ENCODE measurements around the gene PTPRK. TPM values are rescaled to one million over a fixed set of nuclear protein-coding genes. Genes with fewer than 3 reads are reported as not detected.

PTPRK gene
- total RNA-seq, 4 donors from 2014 or later, result 10.3 to 36.0 (median 20.5) TPM

DNA sequence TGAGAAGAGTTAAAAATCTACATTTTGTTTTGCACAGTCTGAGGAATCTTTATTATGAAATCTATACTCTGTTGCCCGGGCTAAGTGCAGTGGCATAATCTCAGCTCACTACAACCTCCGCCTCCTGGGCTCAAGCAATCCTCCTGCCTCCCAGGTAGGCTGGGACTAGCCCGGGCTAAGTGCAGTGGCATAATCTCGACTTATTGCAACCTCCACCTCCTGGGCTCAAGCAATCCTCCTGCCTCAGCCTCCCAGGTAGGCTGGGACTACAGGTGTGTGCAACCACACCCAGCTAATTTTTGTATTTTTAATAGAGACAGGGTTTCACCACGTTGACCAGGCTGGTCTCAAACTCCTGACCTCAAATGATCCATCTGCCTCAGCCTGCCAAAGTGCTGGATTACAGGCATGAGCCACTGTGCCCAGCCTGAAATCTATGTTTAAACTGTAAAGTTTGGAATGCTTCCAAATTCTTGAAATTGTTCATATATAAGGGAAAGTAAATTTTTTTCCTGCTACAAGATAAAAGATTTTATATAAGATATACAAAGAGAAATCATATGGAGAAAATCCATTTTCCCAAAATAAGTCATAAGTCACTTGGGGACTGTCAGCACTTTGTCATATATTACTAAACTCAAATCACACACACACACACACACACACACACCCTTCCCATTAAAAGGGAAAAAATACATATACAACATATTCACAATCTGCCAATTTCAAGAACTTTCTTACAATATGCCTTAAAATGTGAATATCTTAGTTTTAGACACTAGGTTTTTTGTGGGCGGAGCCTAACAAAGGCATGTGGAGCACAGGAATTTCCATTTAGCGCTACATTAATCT lies 19.4 kb downstream of the PTPRK start:
- 73 to 75% methylated on average over 7 of the region's 7 CpGs for WGBS, 2 donors
- Histone ChIP-seq H3K9me3 (no peaks in the 10 kb centered on the region), H3K27me3 (no peaks in the 10 kb centered on the region), H3K36me3 (no peaks in the 10 kb centered on the region), H3K4me3 (no peak overlapping the region), H3K27ac (no peak overlapping the region), H3K4me1 (peaks cover 0 to 37% (median 18%) of the 10 kb centered on the region in 3 donors)
- intact Hi-C loops (cut with DNase I), result no loop called here
- DNase-seq, result no peak
- no peak for TF ChIP-seq POLR2A (IDR thresholded peaks at IDR 0.05)
- TF ChIP-seq, protein P1, sequence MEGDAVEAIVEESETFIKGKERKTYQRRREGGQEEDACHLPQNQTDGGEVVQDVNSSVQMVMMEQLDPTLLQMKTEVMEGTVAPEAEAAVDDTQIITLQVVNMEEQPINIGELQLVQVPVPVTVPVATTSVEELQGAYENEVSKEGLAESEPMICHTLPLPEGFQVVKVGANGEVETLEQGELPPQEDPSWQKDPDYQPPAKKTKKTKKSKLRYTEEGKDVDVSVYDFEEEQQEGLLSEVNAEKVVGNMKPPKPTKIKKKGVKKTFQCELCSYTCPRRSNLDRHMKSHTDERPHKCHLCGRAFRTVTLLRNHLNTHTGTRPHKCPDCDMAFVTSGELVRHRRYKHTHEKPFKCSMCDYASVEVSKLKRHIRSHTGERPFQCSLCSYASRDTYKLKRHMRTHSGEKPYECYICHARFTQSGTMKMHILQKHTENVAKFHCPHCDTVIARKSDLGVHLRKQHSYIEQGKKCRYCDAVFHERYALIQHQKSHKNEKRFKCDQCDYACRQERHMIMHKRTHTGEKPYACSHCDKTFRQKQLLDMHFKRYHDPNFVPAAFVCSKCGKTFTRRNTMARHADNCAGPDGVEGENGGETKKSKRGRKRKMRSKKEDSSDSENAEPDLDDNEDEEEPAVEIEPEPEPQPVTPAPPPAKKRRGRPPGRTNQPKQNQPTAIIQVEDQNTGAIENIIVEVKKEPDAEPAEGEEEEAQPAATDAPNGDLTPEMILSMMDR (IDR thresholded peaks at IDR 0.05), result no peak

- peak overlapping the region in 2 of 4 donors; percentile 23 to 40 for H3K27ac ChIP-seq
- peaks cover 0 to 30% (median 18%) of the 10 kb centered on the region in 3 donors for H3K4me1 ChIP-seq
- H3K4me3 ChIP-seq, result no peak overlapping the region
These were observed 20.4 kb downstream of the PTPRK start for GRCh38 chr6:128500014-128500413.

DNA sequence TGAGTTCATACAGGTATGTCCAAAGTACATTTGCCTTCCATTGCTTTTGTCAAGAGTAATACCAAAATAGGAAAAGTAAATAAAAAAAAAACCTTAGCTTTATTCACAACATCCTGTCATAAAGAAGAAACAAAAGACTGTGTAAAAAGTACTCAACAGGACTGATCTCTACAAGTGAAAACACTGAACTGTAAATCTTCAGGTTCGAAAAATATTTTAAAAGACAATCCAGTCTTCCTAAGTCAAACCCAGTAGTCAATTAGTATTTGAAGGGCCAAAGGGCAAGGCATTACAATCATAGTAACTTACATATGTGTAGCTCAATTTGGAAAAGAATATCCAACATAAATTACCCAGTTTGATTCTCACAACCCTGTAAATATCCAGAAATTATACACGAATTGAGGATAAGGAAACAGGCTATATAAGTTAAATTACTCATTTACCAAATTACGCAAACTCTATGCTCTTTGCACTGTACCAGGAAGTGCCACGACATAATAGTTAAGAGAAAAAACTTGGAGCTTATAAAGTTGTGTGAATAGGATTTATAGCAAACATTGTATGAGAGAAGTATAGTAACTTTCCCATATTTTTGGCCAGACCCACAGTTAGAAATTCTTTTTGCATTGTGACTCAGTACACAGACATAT lies 21.2 kb downstream of the PTPRK start:
- Histone ChIP-seq H3K4me1 (peaks cover 0 to 22% (median 15%) of the 10 kb centered on the region in 3 donors), H3K36me3 (no peaks in the 10 kb centered on the region), H3K4me3 (no peak overlapping the region), H3K27ac (peak overlapping the region in 2 of 4 donors; percentile 23 to 40), H3K27me3 (no peaks in the 10 kb centered on the region), H3K9me3 (no peaks in the 10 kb centered on the region)
- intact Hi-C loops (cut with DNase I), result no loop called here
- 35 to 36% methylated on average over 4 of the region's 4 CpGs for WGBS, 2 donors
- TF ChIP-seq, protein P1 (IDR thresholded peaks at IDR 0.05), result no peak
- no peak for TF ChIP-seq POLR2A (IDR thresholded peaks at IDR 0.05)
- DNase-seq, result no peak

More at GRCh38 chr6:128500014-128500413, 20.4 kb downstream of the PTPRK start:
- intact Hi-C loops (cut with DNase I), result no loop called here
- no peak for DNase-seq
- Histone ChIP-seq H3K36me3 (no peaks in the 10 kb centered on the region), H3K9me3 (no peaks in the 10 kb centered on the region), H3K27me3 (no peaks in the 10 kb centered on the region)
- TF ChIP-seq, protein P1 (IDR thresholded peaks at IDR 0.05), result no peak
- no peak for TF ChIP-seq POLR2A (IDR thresholded peaks at IDR 0.05)

- no peaks in the 10 kb centered on the region for H3K9me3 ChIP-seq
- no peak for TF ChIP-seq POLR2A (IDR thresholded peaks at IDR 0.05)
- TF ChIP-seq, protein P1 (IDR thresholded peaks at IDR 0.05), result no peak
- 46 to 63% methylated on average over 2 of the region's 2 CpGs for WGBS, 2 donors
- peaks cover 0 to 18% (median 15%) of the 10 kb centered on the region in 3 donors for H3K4me1 ChIP-seq
- DNase-seq, result no peak
- H3K4me3 ChIP-seq, result no peak overlapping the region
- no peak overlapping the region for H3K27ac ChIP-seq
- intact Hi-C loops (cut with DNase I), result no loop called here
- no peaks in the 10 kb centered on the region for H3K27me3 ChIP-seq
- H3K36me3 ChIP-seq, result no peaks in the 10 kb centered on the region
These were observed 22.2 kb downstream of the PTPRK start for GRCh38 chr6:128498234-128498633.
